Astrocyte of the spinal cord (primary cell): ENCODE measurements around the gene TECR.
A peak's percentile ranks its signal among the peaks of the same experiment; 100 is the strongest.
"Not testable (repeated sequence)": the region's sequence is repeated elsewhere in the genome, so short reads cannot be mapped to it uniquely, and the experiment has no call there.

Source experiments
- DNase-seq: peaks from one replicate; pipeline ENCODE4 v3.0.0; 2011; ENCODE audit warnings: low read depth, low spot score
- H3K4me3 ChIP-seq: 2 replicates; pipeline ENCODE4 v1.5.1; 2011; ENCODE audit warnings: low read depth, mild to moderate bottlenecking, low read length, moderate library complexity
- in situ Hi-C: cut with HindIII; loops from 2 replicates; pipeline ENCODE4 v1.10.0; 2017; ENCODE audit warnings: low sequenced_read_pairs
- TF ChIP-seq, protein P1 (sequence below): IDR thresholded peaks from 2 replicates; pipeline ENCODE4 v1.5.1; 2012; ENCODE audit warnings: low read depth, mild to moderate bottlenecking, low read length, inconsistent platforms

Gene TECR

DNA sequence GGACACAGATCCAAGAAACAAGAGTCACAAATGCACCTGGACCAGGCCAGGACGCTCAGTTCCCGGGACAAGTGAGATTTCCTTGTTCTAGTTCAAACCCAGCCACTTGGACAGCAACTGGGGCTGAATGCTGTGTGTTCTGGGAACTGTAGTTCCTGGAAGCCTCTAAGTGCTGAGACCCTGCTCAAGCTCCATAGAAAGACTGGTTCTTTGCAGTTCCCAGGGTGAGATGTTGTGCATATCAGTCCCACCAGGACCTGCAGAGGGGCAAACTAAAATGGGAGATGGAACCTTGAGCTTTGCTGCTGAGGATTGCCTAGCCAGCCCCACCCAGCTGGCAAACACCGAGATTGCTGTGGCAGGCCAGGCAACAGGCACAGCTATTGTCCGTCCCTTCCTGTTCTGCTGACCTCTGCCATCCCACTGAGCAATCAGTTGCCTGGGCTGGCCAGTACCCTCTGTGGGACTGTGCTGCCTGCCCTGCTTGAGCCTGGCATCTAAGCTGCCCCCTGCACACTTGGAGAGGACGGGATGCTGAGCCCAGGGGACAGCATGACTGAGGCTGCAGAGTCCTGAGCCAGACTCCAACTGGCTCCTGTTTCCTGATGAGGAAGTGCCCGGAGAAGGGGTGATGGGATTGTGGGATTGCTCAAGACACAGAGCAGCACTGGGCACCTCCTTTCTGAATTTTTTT lies 32.0 kb upstream of the TECR start:
- no peak overlapping the region for H3K4me3 ChIP-seq
- TF ChIP-seq, protein P1, sequence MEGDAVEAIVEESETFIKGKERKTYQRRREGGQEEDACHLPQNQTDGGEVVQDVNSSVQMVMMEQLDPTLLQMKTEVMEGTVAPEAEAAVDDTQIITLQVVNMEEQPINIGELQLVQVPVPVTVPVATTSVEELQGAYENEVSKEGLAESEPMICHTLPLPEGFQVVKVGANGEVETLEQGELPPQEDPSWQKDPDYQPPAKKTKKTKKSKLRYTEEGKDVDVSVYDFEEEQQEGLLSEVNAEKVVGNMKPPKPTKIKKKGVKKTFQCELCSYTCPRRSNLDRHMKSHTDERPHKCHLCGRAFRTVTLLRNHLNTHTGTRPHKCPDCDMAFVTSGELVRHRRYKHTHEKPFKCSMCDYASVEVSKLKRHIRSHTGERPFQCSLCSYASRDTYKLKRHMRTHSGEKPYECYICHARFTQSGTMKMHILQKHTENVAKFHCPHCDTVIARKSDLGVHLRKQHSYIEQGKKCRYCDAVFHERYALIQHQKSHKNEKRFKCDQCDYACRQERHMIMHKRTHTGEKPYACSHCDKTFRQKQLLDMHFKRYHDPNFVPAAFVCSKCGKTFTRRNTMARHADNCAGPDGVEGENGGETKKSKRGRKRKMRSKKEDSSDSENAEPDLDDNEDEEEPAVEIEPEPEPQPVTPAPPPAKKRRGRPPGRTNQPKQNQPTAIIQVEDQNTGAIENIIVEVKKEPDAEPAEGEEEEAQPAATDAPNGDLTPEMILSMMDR: no peak
- in situ Hi-C loops: no loop called here
- no peak for DNase-seq

DNA sequence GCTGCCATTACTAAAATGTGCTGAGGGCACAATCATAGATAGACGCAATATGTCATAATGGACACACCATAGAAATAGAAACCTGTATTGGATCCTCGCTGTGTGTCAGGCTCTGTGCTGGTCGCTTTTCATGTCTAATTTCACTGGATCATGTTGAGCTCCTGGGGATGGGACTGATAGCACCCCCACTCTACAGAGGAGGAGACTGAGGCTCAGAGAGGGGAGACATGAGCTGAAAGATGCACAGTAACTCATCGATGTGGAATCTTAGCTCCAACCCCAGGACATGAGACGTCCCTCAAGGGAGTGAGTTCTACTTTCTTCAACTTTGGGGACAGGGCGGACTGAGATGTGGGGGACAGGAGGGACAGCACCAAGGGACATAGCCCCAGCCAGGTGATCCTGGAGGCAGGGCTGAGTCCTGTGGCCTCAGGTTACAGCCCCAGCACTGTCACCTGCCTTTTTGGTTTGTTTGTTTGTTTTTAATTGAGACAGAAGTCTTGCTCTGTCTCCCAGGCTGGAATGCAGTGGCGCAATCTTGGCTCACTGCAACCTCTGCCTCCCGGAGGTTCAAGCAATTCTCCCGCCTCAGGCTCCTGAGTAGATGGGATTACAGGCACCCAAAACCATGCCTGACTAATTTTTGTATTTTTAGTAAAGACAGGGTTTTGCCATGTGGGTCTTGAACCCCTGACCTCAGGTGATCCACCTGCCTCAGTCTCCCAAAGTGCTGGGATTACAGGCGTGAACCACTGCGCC lies 26.9 kb upstream of the TECR start:
- no peak for DNase-seq
- in situ Hi-C loops: no loop called here
- no peak overlapping the region for H3K4me3 ChIP-seq
- TF ChIP-seq, protein P1: no peak

DNA sequence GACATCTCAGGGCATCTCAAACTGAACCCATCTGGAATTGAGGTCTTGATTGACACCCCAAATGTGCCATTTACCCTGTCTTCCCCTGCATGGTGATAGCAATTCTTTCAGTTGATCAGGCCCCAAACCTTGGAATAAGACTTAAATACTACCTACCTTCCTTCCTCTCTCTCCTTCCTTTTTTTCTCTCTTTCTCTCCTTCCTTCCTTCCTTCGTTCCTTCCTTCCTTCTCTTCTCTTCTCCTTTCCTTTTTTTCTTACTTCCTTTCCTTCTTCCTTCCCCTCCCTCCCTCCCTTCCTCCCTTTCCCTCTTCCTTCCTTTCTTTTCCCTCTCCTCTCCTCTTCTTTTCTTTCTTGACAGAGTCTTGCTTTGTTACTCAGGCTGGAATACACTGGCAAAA lies 26.1 kb upstream of the TECR start:
- in situ Hi-C loops: no loop called here

DNA sequence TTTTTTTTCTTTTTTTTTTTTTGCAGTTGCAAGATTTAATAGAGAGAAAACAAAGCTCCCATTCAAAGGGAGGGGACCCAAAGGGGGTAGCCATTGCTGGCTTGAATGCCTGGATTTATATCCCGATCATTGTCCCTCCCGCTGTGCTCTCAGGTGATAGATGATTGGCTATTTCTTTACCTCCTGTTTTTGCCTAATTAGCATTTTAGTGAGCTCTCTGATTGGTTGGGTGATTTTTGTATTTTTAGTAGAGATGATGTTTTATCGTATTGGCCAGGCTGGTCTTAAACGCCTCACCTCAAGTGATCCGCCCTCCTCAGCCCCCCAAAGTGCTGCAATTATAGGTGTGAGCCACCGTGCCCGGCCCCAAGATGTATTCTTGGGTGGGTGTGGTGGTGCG lies 24.8 kb upstream of the TECR start:
- H3K4me3 ChIP-seq, in situ Hi-C loops, DNase-seq: not testable (repeated sequence)

More for the DNA sequence above, 26.1 kb upstream of the TECR start:
- no peak for DNase-seq
- TF ChIP-seq, protein P1: no peak
- no peak overlapping the region for H3K4me3 ChIP-seq

DNA sequence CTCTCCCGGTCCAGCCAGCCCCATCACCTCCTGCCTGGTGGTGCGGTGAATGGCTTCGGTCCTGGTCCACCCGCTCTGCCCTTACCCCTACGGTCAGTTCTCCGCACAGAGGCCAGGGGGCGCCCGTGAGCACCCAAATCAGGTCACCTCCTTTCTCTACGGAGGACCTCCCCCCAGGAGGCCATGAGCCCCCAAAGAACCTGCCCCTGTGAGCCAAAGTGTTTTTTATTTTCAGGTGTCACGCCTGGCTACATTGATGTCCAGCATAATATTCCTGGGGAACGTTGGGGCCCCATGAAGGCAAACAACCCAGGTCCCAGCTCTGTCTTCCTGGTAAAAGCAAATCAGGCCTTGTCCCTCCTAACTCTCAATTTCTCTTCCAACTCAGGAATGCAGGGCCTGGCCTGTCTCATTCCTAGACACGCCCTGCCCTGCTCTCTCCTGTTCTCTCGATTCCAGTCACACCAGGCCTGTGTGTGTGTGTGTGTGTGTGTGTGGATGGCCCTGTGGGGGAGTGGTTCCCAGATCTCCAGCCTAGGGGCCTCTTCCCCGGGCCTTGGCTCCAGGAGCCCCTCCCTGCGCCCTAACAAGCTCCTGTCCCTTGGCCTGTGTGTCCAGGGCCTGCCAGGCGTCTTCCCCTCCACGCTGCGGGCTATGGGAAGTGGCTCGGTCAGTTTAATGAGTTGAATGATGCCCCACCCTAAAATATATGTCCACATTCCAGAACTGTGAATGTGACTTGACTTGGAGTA lies 23.7 kb upstream of the TECR start:
- TF ChIP-seq, protein P1: peak; percentile 83
- in situ Hi-C loops: no loop called here
- no peak overlapping the region for H3K4me3 ChIP-seq
- peak; percentile 64 for DNase-seq

DNA sequence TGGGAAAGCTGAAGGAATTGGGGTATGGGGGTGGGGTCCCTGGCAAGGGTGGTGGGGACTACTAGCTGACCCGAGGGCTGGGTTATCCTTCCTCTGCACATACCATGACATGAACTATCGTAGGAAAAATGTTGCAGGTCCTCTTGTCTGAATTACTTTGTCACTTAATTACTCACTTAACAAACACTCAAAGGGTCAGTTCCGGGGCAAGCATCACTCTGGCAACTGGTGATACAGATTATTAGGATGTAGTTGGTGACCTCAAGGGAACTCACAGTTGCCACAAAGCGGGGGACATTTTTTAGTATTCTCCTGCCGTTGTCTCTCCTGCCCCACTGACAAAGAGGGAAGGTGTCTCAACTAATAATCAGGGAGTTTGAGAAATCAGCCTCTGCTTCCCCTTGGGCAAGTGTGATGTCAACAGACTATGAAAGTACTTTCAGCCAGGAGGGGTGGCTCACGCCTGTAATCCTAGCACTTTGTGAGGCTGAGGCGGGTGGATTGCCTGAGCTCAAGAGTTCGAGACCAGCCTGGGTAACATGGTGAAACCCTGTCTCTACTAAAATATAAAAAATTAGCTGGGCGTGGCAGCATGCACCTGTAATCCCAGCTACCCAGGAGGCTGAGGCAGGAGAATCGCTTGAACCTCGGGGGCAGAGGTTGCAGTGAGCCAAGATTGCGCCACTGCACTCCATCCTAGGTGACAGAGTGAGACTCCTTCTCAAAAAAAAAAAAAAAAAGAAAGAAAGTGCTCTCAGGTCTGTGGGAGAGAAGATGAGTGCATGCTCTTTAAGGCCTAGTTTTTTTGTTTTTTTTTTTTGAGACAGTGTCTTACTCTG lies 21.5 kb upstream of the TECR start:
- in situ Hi-C loops: no loop called here
- TF ChIP-seq, protein P1: no peak
- H3K4me3 ChIP-seq: no peak overlapping the region
- DNase-seq: no peak
